HG03097 (cell line): Measurements from ENCODE around the gene STXBP6.

Experiments
- ATAC-seq: cut with Tn5 transposase; IDR thresholded peaks from one replicate; pipeline ENCODE4 v1.9.1; 2021; ENCODE audit not compliant: unreplicated experiment, low FRiP score

Gene STXBP6

GRCh38 chr14:25049568-25050268 is at the start of gene STXBP6:
Gene STXBP6 (minus strand): TSS chr14:25050147. CDS start chr14:24974818, 75,329 bp downstream.
- ATAC-seq: no peak

GRCh38 chr14:25097120-25097519 is 47.2 kb upstream of the STXBP6 start:
- no peak for ATAC-seq

GRCh38 chr14:25095736-25096437 is 45.9 kb upstream of the STXBP6 start:
- no peak for ATAC-seq

GRCh38 chr14:25094171-25094907 is 44.4 kb upstream of the STXBP6 start:
- ATAC-seq: no peak

GRCh38 chr14:25092258-25092740 is 42.4 kb upstream of the STXBP6 start:
- no peak for ATAC-seq

GRCh38 chr14:25090716-25091454 is 40.9 kb upstream of the STXBP6 start:
- ATAC-seq: no peak

GRCh38 chr14:25090256-25090655 is 40.3 kb upstream of the STXBP6 start:
- ATAC-seq: no peak

GRCh38 chr14:25089496-25089895 is 39.5 kb upstream of the STXBP6 start:
- no peak for ATAC-seq

- no peak for ATAC-seq
Measured at GRCh38 chr14:25086821-25087396, 37.0 kb upstream of the STXBP6 start.

- no peak for ATAC-seq
Measured at GRCh38 chr14:25086081-25086480, 36.1 kb upstream of the STXBP6 start.

- no peak for ATAC-seq
Measured at GRCh38 chr14:25080682-25081081, 30.7 kb upstream of the STXBP6 start.

- no peak for ATAC-seq
Measured at GRCh38 chr14:25079311-25079710, 29.4 kb upstream of the STXBP6 start.

- ATAC-seq: no peak
Measured at GRCh38 chr14:25074099-25074685, 24.2 kb upstream of the STXBP6 start.

GRCh38 chr14:25069879-25070278 is 19.9 kb upstream of the STXBP6 start:
- ATAC-seq: no peak

- no peak for ATAC-seq
Measured at GRCh38 chr14:25067600-25067999, 17.7 kb upstream of the STXBP6 start.

- ATAC-seq: no peak
Measured at GRCh38 chr14:25062022-25062321, 12.0 kb upstream of the STXBP6 start.

GRCh38 chr14:25056688-25057078 is 6.7 kb upstream of the STXBP6 start:
- no peak for ATAC-seq

GRCh38 chr14:25055992-25056687 is 6.2 kb upstream of the STXBP6 start:
- no peak for ATAC-seq

- no peak for ATAC-seq
Measured at GRCh38 chr14:25055005-25055404, 5.1 kb upstream of the STXBP6 start.

GRCh38 chr14:25053585-25053984 is 3.6 kb upstream of the STXBP6 start:
- no peak for ATAC-seq
